Measurements from ENCODE around the gene CPED1.

DNA sequence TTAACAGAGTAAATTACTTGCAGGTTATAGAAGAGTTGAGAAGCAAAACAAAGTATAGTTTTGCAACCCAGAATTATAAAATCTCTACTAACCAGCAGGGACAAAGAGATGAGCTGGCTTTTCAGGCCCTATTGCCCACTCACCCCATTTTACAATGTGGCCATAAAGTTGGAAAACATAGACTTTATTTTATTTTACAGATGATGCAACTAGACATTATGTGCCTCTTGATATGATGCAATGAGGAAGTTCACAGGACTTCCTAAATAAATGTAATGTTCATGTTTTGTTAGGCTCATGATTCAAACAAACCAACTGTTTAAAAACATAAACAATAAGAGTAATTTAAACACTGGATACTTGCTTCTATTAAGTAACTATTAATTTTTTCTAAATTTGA lies 199.2 kb downstream of the CPED1 start:
- TF ChIP-seq, protein P1, sequence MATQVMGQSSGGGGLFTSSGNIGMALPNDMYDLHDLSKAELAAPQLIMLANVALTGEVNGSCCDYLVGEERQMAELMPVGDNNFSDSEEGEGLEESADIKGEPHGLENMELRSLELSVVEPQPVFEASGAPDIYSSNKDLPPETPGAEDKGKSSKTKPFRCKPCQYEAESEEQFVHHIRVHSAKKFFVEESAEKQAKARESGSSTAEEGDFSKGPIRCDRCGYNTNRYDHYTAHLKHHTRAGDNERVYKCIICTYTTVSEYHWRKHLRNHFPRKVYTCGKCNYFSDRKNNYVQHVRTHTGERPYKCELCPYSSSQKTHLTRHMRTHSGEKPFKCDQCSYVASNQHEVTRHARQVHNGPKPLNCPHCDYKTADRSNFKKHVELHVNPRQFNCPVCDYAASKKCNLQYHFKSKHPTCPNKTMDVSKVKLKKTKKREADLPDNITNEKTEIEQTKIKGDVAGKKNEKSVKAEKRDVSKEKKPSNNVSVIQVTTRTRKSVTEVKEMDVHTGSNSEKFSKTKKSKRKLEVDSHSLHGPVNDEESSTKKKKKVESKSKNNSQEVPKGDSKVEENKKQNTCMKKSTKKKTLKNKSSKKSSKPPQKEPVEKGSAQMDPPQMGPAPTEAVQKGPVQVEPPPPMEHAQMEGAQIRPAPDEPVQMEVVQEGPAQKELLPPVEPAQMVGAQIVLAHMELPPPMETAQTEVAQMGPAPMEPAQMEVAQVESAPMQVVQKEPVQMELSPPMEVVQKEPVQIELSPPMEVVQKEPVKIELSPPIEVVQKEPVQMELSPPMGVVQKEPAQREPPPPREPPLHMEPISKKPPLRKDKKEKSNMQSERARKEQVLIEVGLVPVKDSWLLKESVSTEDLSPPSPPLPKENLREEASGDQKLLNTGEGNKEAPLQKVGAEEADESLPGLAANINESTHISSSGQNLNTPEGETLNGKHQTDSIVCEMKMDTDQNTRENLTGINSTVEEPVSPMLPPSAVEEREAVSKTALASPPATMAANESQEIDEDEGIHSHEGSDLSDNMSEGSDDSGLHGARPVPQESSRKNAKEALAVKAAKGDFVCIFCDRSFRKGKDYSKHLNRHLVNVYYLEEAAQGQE (IDR thresholded peaks at IDR 0.05; ENCODE audit: insufficient read depth in 1 of 2, low read depth in 2 of 2, low read length in 2 of 2): no peak
- TF ChIP-seq SIN3A (IDR thresholded peaks at IDR 0.05; ENCODE audit: borderline replicate concordance, insufficient read depth, low read length): no peak
- no peak for TF ChIP-seq POLR2AphosphoS5 (IDR thresholded peaks at IDR 0.05; ENCODE audit: low read depth, low read length)
- TF ChIP-seq TAF1 (IDR thresholded peaks at IDR 0.05; ENCODE audit: borderline replicate concordance, insufficient read depth, low read length): no peak
- no peak for TF ChIP-seq FOXP2 (optimal IDR thresholded peaks at IDR 0.05; ENCODE audit: borderline replicate concordance, extremely low read depth, extremely low read length, insufficient read depth)
